H4 (cell line): ENCODE results near the gene EIF1B. TPM values are rescaled to one million over a fixed set of nuclear protein-coding genes. Genes with fewer than 3 reads are reported as not detected.

Experiments used
- DNase-seq: peaks from one replicate; pipeline ENCODE4 v3.0.0-alpha.2; 2015; ENCODE audit warnings: low spot score
- total RNA-seq: library from RNA; depleted of rRNA; stranded (reverse); fragments of >200 nt; shearing (Covaris generic); gene quantifications from 2 replicates; pipeline ENCODE4 v1.2.3, GENCODE V29; 2014

The EIF1B gene
- total RNA-seq, 1 experiment from 2014 or later = 16.2 TPM

DNA sequence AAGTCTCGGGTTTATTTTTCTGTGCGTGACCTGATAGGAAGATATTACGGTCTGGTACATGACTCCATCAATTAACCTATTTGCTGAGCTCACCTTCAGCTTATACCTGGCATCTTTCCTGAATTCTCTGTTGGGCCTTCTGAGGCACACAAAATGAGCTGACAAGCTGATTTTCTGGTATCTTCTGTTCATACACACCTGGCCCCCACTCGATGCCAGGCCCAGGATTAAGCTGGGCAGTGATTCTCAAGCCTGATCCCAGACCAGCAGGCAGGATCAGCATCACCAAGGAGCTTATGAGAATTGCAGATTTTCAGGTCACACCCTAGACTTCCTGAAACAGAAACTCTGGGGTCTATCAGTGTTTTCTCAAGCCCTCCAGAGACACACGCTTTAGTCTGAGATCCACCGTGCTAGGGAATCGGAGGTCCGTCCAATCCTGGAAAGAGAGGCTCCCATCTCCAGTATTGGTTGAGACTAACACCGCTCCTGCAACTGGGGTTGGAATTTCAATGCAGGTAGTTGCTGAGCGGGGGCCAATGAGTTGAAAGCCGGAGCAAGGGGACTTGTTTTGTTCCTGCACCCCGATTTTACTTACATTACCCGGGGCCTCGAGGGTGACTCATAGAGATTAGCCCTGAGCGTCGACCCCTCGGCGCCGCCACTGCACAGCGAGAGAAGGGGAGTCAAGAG lies 636 bp upstream of the EIF1B start:
- no peak for DNase-seq

DNA sequence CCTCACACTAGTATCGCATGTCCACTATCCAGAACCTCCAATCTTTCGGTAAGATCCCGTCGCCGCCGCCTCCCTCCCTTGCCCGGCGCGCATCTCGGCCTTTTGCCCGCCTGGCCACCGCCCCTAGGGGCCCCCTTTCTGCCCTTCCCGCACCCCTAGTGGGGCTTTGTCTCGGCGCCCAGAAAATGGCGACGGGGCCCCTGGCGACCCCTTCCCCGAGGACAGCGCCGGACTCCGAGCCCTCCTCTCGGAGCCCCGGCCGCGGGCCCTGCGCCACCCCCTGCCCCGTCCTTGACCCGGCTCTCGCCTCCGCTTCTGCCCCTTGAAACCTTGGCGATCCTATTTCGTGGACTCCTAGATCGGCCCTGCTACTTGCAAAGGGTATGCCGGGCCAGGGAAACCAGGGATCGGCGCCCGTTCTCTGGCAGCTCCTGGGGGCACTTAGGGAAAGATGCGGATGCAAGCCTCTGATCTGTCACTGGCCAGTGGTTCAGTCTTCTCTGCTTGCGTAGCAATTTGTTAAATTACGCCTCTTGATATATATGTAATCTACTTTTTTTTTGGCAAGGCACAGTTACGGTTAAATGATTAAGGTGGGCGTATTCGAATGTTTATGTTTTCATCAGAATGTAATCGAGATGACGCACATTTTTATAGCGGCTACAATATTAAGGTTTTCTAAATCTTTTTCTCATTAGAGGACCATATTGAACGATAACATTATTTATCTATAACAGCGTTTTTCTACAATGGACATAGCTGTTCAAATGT lies 603 bp downstream of the EIF1B start:
- no peak for DNase-seq

DNA sequence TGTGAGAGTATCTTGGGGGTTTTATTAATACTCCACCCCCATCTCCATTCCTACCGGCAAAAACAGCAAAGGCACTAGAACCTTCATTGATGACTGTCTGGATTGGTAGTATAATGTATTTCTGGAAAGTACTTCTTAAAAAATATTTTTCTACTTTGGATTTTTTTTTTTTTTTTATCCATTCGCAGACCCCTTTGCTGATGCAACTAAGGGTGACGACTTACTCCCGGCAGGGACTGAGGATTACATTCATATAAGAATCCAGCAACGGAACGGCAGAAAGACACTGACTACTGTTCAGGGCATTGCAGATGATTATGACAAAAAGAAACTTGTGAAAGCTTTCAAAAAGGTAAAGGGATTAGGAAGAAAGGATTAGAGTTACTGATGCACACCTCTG lies 1.2 kb downstream of the EIF1B start:
- no peak for DNase-seq

DNA sequence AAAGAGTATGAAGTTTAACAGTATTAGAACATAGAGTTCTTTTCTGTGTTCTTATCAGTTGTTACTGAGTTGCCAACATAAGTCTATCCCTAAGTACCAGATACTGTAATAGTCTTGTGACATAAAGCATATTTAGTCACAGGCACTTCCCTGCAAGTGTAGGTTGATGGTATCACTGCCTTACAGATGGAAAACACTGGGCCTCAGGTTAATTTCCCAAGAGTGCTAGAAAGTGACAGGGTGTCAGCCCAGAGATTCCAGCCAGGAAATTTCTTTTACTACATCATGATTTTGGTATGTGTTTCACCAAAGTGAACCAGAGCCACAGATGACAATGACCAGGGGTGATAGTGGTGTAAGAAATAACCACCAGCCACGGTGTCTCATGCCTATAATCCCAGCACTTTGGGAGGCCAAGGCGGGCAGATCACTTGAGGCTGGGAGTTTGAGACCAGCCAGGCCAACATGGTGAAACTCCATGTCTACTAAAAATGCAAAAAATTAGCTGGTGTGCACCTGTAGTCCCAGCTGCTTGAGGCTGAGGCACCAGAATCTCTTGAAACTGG lies 3.2 kb downstream of the EIF1B start:
- no peak for DNase-seq

DNA sequence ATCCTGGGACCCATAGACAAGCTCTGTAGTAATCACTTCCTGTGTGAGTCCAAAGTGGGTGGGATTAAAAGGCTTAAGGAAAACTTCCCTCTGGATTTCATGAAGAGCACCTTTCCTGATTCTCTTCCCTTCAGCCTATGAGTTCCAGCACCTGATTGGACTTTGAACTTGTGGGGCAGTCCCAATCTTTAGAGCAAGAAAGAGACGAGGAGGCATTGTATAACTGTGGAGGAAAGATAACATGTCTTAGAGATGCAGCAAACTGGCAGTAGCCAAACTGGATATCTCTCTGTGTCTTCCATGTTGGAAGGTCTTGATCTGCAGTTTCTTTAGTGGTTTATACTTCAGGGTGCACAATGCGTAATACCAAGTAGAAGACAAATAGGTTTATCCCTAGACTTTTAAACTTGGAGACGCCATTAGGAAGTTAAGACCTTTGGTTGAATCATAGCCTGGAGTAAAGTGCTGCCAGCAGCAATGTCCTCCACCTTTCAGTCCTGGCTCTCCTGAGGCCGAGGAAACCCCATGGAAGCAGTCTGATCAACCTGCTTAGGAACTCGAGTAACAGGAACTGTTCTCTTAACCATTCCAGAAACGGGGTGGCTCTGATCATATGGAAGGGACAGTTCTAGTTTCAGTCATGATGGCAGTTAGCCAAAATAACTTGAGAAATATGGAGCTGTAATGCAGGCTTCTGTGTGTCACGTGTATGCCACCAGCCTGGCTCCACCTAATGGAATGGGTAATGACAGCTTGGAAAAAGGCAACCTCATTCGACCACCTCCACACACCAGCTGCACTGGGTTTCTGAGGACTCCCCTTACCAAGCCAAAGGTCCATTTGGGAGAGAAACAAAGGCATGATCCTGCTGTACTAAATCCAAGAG lies 4.7 kb downstream of the EIF1B start:
- DNase-seq = no peak

DNA sequence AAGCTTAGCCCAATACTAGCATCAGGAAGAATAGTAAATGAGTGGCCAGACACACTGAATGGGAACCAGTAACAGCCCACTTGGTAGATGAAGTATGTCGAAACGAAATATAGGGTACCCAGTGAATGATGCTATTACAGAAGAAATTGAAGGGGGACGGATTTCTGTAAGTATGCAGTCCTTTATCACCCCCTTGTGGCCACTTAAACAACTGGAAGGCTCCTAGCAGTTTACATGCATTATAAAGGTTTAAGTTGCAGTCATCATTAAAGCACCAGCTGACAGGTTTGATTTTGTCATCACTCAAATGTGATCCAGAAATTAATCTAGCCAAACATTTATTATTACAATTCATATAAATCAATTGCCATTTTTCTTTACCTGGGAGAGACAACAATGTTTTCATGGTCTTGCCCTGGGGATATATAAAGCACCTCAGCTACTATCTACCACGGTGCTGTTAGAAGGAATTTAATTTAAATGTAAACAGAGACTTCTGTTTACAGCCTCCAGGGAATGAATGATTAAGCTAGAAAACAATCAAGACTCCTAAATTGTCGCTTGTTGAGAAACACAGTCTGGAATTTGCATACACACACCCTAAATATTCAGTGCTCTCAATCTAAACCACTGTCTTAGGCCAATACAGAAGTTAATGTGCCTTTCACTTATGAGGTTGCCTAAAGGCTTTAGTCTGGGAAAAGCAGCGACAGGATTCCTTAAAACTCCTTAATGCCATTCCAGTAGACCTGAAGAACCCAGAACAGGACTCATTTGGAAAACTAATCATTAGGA lies 7.8 kb downstream of the EIF1B start:
- peak; percentile 30 for DNase-seq

DNA sequence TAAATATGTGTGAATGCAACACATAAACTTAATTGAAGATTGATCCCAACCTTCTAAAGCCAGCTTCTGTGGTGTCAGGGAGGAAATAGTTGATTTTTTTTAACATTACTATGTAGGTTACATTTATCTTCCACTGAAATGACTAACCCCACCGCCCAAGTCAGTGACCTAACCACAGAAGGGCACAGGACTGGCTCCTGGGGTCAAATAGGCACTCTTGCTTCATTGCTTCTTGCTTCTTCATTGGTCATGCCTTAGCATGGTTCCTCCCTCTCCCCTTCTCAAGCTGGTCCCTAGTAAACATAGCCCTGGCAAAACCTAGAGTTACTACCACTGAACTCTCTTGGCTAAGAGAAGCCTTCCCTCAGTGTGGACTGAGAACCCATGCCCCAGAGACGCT lies 12.3 kb downstream of the EIF1B start:
- DNase-seq = no peak

DNA sequence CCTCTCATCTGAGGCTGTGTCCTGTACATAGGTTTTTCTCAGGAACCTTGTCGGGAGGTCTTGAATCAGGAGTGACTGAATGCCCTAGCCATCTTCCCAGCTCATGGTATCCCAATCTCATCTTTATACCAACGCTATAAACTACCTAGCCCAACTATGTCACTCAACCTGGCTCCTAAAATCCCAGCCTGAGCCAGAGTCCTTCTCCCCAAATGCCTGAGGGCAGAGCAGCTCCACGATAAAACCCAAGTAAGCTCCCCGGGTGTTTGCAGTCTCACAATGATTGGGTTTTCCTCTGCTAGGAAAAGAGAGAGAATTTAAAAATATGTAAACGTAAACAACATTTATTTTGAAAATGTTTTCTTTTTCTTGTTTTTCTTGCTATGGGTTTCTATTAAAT lies 14.4 kb downstream of the EIF1B start:
- no peak for DNase-seq

DNA sequence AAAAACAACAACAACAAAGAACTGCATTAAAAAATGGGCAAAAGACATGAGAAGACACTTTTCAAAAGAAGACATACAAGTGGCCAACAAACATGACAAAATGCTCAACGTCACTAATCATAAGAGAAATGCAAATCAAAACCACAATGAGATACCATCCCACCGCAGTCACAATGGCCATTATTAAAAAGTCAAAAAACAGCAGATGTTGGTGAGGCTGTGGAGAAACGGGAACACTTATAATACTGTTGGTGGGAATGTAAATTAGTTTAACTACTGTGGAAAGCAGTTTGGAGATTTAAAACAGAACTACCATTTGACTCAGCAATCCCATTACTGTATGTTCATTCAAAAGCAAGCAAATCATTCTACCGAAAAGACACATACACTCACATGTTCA lies 15.1 kb downstream of the EIF1B start:
- DNase-seq = no peak

DNA sequence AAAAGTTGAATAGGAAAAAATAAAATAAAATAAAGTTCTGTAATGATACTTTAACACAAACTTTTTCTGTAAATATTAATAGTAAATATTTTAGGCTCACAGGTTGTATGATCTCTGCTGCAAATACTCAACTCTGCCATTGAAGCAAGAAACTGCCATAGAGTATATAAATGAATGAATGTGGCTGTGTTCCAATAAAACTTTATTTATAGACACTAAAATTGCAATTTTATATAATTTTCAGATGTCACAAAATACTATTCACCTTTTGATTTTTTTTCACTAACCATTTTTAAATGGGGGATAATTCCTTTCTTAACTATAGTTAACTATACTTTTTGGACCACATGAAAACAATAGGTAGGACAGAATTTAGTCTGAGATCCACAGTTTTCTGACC lies 16.0 kb downstream of the EIF1B start:
- no peak for DNase-seq

DNA sequence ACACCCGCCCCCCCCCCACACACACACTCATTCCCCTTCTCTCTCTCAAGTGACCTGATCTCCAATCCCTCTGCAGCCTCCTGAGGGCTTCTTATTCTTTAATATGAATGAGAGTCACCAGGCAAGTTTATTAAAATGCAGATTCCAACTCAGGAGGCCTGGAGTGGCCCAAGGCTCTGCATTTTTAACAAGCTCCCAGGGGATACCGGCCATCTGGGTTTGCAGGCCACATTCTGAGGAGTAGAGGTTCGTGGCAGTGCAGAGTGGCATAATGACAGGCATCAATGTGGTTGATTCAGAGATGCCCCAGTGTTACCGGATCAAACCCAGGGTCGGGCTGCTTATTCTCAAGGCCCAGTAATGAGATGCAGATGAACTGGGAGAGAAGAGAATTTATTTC lies 18.9 kb downstream of the EIF1B start:
- no peak for DNase-seq

DNA sequence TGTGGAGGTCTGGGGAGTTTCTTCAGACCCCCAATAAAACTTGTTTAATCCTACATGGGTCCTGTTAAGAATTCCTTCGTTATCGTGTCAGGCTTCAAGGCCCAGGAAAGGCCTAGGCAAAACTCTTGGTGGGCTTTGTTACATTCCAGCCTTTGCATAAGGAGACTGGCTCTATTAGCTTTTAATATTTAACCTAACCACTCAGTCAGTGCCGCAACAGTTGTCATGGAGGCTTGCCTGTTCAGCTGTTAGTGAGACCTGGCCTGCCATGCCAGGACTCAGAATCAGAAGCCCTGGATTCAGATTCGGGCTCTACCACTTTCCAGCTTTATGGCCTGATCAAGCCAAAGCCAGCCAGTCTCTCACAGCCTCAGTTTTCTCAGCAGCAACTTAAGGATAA lies 19.6 kb downstream of the EIF1B start:
- no peak for DNase-seq

DNA sequence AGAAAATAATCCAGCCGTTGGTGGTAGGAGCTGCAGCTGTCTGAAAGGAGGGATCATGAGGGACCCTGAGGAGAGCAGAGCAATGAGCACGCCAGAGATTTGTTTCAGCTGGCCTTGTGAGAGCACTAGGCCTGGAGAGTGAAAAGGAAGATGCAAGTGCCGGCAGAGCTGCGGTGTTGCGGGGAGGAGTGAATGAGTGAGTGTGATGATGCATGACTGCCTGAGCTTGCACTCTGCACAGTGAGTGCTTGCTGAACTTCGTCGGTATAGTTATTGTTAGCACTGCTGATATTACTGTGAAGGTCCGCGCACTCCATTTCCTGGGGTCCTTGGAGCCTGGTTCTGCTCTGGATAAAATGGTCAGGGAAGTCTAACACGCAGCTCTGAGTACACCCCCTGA lies 23.2 kb downstream of the EIF1B start:
- no peak for DNase-seq

DNA sequence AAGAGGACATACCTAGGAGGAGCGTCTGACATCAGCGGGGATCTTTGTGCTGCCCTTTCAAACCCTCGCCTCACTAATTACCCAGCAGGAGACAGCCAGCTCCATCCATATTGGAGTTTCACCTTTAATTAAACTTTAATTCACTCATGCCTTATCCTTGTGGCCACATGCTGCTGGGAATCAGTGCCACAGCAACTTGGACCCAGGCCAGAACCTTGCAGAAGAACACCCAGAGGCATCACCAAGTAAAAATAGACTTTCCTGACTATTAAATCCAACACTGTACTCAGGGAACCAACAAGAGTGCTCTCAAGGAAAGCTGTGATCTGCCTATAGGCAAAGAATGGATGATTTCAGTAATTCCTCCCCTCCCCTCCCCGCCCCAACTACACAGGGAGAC lies 23.9 kb downstream of the EIF1B start:
- peak; percentile 50 for DNase-seq

DNA sequence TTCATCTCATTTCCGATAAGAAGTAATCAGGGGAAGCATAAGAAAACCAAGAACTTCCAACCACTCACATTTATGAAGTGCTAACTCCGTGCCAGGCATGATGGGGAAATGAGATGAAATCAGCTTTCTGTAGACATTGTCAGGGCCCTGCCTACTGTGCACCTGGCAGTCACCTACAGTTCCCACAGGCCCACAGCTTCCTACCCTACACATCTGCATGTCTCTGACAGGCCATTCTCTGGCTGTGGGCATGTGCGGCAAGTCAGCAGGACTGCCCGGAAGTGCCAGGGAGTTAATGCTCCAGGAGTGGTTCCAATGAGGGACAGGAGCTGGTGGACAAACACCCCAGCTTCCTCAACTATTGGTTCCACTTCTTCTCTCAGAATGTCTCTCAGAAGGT lies 24.3 kb downstream of the EIF1B start:
- no peak for DNase-seq

DNA sequence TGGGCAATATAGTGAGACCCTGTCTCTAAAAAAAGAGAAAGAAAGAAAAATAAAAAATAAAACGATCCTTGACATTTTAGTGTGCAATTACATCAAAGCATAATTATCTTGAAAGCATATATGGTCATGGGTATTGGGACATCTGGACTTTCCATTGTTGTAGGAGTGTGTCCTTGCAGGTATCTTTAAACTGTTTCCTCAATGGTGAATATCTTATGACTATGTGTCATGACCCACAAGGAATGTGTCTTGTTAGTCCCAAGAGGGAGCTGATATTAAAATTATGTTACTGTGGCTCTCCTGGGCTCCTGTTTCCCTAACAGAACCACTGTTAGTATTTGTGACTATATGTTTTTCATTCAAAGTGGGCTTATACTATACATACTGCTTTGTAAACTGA lies 26.6 kb downstream of the EIF1B start:
- no peak for DNase-seq

DNA sequence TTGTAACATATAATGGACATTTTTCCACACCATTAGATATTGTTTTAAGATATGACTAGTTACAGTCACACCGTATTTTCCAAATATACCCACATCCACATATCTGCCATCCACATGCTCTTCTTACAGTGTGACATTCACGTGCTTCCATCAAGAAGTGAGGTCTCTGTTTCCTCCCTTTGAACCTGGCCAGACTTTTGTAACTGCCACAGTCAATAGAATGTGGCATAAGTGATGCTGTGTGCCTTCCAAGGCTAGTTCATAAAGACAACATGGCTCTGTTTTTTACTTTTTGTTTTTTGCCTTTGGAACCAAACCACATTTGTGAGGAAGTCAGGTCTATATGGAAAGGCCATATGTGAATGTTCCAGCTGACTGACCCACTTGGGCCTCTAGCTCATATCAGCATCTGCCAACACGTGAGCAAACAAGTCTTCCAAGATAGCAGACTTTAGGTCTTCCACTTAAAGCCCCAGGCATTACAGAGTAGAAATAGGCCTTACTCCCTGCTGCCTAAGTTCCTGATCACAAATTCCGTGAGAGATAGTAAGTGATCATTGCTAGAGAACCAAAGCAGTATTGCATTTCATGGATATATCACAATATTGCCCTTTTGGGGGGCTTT lies 27.1 kb downstream of the EIF1B start:
- DNase-seq = no peak

DNA sequence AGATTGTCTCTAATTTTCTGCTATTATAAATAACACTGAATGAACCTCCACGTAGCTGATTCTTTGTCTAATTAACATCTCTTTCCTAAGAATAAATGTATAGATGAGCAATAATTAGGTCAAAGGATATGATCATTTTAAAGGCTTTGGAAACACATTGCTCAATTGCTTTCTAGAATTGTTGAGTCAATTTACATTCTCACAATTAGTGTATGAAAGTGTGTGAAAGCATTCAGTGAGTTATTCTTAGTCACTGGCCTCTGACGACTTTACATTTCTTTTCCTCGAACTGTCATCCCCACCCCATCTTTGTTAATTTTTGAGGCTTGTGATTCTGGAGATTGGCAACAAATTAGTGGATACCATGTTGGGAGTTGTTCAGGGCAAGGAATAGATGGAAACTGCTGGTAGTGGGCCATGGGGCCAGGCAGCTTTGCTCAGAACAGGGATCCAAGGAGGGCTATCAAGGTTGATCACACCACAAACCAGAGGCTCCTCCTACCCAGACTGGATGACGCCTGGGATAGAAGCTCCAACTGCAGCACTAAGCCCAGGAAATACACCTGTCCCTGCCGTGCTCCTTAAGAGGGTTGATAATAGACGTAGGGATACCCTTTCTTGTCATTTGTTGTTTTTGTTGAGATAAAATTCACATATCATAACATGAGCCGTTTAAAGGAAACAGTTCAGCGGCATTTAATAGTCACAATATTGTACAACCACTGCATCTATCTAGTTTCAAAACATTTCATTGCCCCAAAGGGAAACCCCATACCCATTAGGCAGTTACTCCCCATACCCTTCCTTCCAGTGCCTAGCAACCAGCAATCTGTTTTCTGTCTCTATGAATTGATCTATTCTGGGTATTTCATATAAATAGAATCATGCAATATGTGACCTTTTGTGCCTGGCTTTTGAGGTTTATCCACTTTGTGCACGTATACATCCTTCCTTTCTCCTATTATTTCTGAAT lies 27.9 kb downstream of the EIF1B start:
- no peak for DNase-seq

DNA sequence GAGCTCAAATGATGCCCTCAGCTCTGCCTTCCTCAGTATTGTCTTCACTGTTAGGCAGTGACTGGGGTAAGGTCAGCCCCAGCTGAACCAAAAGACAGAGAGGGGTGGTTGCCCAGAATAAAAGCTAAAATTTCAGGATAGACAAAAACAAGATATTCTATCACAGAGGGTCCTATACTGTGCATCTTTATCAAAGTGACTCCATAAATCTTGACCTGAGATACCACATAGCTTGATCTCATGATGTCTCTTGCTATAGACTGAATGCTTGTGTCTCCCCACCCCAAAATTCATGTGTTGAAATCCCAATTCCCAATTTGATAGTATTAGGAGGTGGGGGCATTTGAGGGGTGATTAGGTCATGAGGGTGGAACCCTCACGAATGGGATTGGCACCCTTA lies 30.4 kb downstream of the EIF1B start:
- no peak for DNase-seq
